ENCODE data around the gene PDYN. TPM values are rescaled to one million over a fixed set of nuclear protein-coding genes. Genes with fewer than 3 reads are reported as not detected.

PDYN gene
- total and polyA plus RNA-seq, 9 of the 15 experiments (the other 6 are each of a cell fraction or from before 2014, with no cell fraction given), result not detected

- intact Hi-C loops (cut with micrococcal nuclease) (no loop called here), in situ Hi-C loops (cut with MboI) (no loop called here)
- H3K9ac ChIP-seq (ENCODE audit: insufficient read depth in 1 of 2, low read depth in 2 of 2, low read length in 2 of 2), result no peak overlapping the region
- TF ChIP-seq LARP7 (IDR thresholded peaks at IDR 0.05) (no peak), GATA2 (CRISPR knock-in tag; IDR thresholded peaks at IDR 0.05) (no peak)
- DNase-seq (ENCODE audit: extremely low read depth in 1 of 4, low spot score in 3 of 4) (no peak), FAIRE-seq (no peak), ATAC-seq (no peak)
- WGBS (ENCODE audit: insufficient coverage, low coverage, missing lambda C conversion rate), result 6% methylated on average over 5 of the region's 5 CpGs
- H3K4me1 ChIP-seq (replicated peaks in 1 of 2; ENCODE audit: control insufficient read depth in 2 of 2, insufficient read depth in 2 of 2, low read length in 2 of 2), result no peaks in the 10 kb centered on the region
- no peak overlapping the region for H3K4me2 ChIP-seq (ENCODE audit: insufficient read depth, low read length)
- H2AFZ ChIP-seq (ENCODE audit: low read depth, low read length), result no peak overlapping the region
- ChIA-PET CTCF (ENCODE audit: low intra/inter-chr PET ratio) (no interaction called here), POLR2A (interaction anchor here (1.3 kb wide), 1 partner anchor 31 kb away, joined by 3 read pairs; no protein-coding TSS in a partner anchor)
- no peaks in the 10 kb centered on the region for H3K79me2 ChIP-seq (ENCODE audit: control insufficient read depth, insufficient read depth, low read length)
- no peak overlapping the region for H3K27ac ChIP-seq (ENCODE audit: extremely low read depth, low read depth, low read length)
- no peak overlapping the region for H3K4me3 ChIP-seq
- no peaks in the 10 kb centered on the region for H3K36me3 ChIP-seq (ENCODE audit: control insufficient read depth, insufficient read depth, low read length)
- no peaks in the 10 kb centered on the region for H3K9me1 ChIP-seq (ENCODE audit: control insufficient read depth, insufficient read depth, low read length)
- no TSS peak for BruUV-seq (replicated peaks)
- H3K9me3 ChIP-seq (replicated peaks; ENCODE audit: control insufficient read depth, insufficient read depth, low read depth, low read length), result no peaks in the 10 kb centered on the region
- H3K27me3 ChIP-seq (ENCODE audit: control insufficient read depth in 2 of 2, insufficient read depth in 2 of 2, low read length in 2 of 2), result peaks cover 0 to 16% of the 10 kb centered on the region in 2 experiments; a peak in 1 of 5 replicates
- no peaks in the 10 kb centered on the region for H4K20me1 ChIP-seq (replicated peaks; ENCODE audit: control insufficient read depth, insufficient read depth, low read length)
Measured at GRCh38 chr20:1982686-1983085, 11.2 kb downstream of the PDYN start.

- no peaks in the 10 kb centered on the region for H3K36me3 ChIP-seq (ENCODE audit: control insufficient read depth, insufficient read depth, low read length)
- TF ChIP-seq REST (IDR thresholded peaks at IDR 0.05; ENCODE audit: borderline replicate concordance) (peak; percentile 27; the same call in 1 of the 2 replicates), REST (CRISPR knock-in tag; IDR thresholded peaks at IDR 0.05; ENCODE audit: low read depth) (no peak), ELF2 (CRISPR knock-in tag; IDR thresholded peaks at IDR 0.05) (no peak)
- no peak overlapping the region for H2AFZ ChIP-seq (ENCODE audit: low read depth, low read length)
- DNase-seq (ENCODE audit: extremely low read depth in 1 of 4, low spot score in 3 of 4) (no peak), FAIRE-seq (no peak), ATAC-seq (no peak)
- H3K9me1 ChIP-seq (ENCODE audit: control insufficient read depth, insufficient read depth, low read length), result no peaks in the 10 kb centered on the region
- H3K4me3 ChIP-seq, result no peak overlapping the region
- ChIA-PET CTCF (ENCODE audit: low intra/inter-chr PET ratio) (no interaction called here), POLR2A (no interaction called here)
- H3K27ac ChIP-seq (ENCODE audit: extremely low read depth, low read depth, low read length), result no peak overlapping the region
- BruUV-seq (replicated peaks), result no TSS peak
- H4K20me1 ChIP-seq (replicated peaks; ENCODE audit: control insufficient read depth, insufficient read depth, low read length), result no peaks in the 10 kb centered on the region
- intact Hi-C loops (cut with micrococcal nuclease), result no loop called here
- no peak overlapping the region for H3K4me2 ChIP-seq (ENCODE audit: insufficient read depth, low read length)
- H3K9ac ChIP-seq (ENCODE audit: insufficient read depth in 1 of 2, low read depth in 2 of 2, low read length in 2 of 2), result no peak overlapping the region
- WGBS (ENCODE audit: insufficient coverage, low coverage, missing lambda C conversion rate), result 0% methylated on average over 3 of the region's 3 CpGs
- H3K27me3 ChIP-seq (ENCODE audit: control insufficient read depth in 2 of 2, insufficient read depth in 2 of 2, low read length in 2 of 2), result peaks cover 0 to 7% of the 10 kb centered on the region in 2 experiments; a peak in 1 of 5 replicates
- no peaks in the 10 kb centered on the region for H3K79me2 ChIP-seq (ENCODE audit: control insufficient read depth, insufficient read depth, low read length)
- H3K9me3 ChIP-seq (replicated peaks; ENCODE audit: control insufficient read depth, insufficient read depth, low read depth, low read length), result no peaks in the 10 kb centered on the region
- in situ Hi-C loops (cut with MboI), result no loop called here
- H3K4me1 ChIP-seq (replicated peaks in 1 of 2; ENCODE audit: control insufficient read depth in 2 of 2, insufficient read depth in 2 of 2, low read length in 2 of 2), result no peaks in the 10 kb centered on the region
Measured at GRCh38 chr20:1979106-1979778, 14.6 kb downstream of the PDYN start.

All from K562 (cell line).